ENCODE measurements around the gene SLC9A1.
A peak's percentile ranks its signal among the peaks of the same experiment; 100 is the strongest.
"Not testable (repeated sequence)": the region's sequence is repeated elsewhere in the genome, so short reads cannot be mapped to it uniquely, and the experiment has no call there.

The SLC9A1 gene

GRCh38 chr1:27126391-27126790 lies 28.5 kb downstream of the SLC9A1 start:
- Histone ChIP-seq H3K4me3 (ENCODE audit: low read depth, low read length) (no peak overlapping the region), H3K36me3 (ENCODE audit: control insufficient read depth in 2 of 2, insufficient read depth in 1 of 2, low read length in 2 of 2) (peaks cover 0 to 20% of the 10 kb centered on the region in 2 experiments; a peak in 1 of 3 replicates), H3K4me1 (ENCODE audit: control insufficient read depth, insufficient read depth, low read length) (peaks cover 6% of the 10 kb centered on the region), H3K27ac (ENCODE audit: extremely low read depth, low read depth, low read length) (no peak overlapping the region), H3K9me3 (ENCODE audit: control insufficient read depth, insufficient read depth, low read depth, low read length) (no peaks in the 10 kb centered on the region)
- POLR2A ChIA-PET = interaction anchor here (2.1 kb wide), 1 partner anchor 28 kb away, joined by 7 read pairs; the partner anchor contains the start of gene SLC9A1
- CTCF ChIA-PET = interaction anchor here (0.7 to 1.5 kb wide), 3 partner anchors 10 to 236 kb away, joined by 3 to 4 read pairs (median 3); no protein-coding TSS in a partner anchor
- TF ChIP-seq GFI1B (tag by site-specific recombination; IDR thresholded peaks at IDR 0.05) (no peak), ZNF510 (tag by site-specific recombination; IDR thresholded peaks at IDR 0.05; ENCODE audit: insufficient replicate concordance) (no peak), ZBTB8A (tag by site-specific recombination; IDR thresholded peaks at IDR 0.05) (no peak), ZNF366 (tag by site-specific recombination; conservative IDR thresholded peaks at IDR 0.05) (no peak), SALL2 (tag by site-specific recombination; IDR thresholded peaks at IDR 0.05; ENCODE audit: borderline replicate concordance) (no peak), SCRT1 (tag by site-specific recombination; IDR thresholded peaks at IDR 0.05; ENCODE audit: borderline replicate concordance) (no peak), TRIM28 (IDR thresholded peaks at IDR 0.05; ENCODE audit: borderline replicate concordance, low read length) (no peak), TSHZ1 (tag by site-specific recombination; IDR thresholded peaks at IDR 0.05; ENCODE audit: borderline replicate concordance) (no peak), ZNF140 (tag by site-specific recombination; IDR thresholded peaks at IDR 0.05) (no peak), HIC1 (tag by site-specific recombination; IDR thresholded peaks at IDR 0.05) (no peak), YY1 (tag by site-specific recombination; IDR thresholded peaks at IDR 0.05) (no peak), ZNF48 (tag by site-specific recombination; IDR thresholded peaks at IDR 0.05) (no peak)
- TF ChIP-seq, protein P1, sequence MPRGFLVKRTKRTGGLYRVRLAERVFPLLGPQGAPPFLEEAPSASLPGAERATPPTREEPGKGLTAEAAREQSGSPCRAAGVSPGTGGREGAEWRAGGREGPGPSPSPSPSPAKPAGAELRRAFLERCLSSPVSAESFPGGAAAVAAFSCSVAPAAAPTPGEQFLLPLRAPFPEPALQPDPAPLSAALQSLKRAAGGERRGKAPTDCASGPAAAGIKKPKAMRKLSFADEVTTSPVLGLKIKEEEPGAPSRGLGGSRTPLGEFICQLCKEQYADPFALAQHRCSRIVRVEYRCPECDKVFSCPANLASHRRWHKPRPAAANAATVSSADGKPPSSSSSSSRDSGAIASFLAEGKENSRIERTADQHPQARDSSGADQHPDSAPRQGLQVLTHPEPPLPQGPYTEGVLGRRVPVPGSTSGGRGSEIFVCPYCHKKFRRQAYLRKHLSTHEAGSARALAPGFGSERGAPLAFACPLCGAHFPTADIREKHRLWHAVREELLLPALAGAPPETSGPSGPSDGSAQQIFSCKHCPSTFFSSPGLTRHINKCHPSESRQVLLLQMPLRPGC (tag by site-specific recombination; IDR thresholded peaks at IDR 0.05) = no peak
- TF ChIP-seq, protein P2, sequence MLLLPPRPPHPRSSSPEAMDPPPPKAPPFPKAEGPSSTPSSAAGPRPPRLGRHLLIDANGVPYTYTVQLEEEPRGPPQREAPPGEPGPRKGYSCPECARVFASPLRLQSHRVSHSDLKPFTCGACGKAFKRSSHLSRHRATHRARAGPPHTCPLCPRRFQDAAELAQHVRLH (tag by site-specific recombination; IDR thresholded peaks at IDR 0.05) = no peak

DNA sequence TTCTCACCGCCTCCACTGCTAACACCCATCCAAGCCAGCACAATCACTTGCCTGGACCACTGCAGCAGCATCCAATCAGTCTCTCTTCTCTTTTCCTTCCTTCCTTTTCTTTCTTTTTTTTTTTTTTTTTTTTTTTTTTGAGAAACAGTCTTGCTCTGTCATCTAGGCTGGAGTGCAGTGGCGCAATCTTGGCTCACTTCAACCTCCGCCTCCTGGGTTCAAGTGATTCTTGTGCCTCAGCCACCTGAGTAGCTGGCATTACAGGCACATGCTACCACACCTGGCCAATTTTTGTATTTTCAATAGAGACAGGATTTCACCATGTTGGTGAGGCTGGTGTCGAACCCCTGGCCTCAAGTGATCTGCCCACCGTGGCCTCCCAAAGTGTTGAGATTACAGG lies 29.8 kb downstream of the SLC9A1 start:
- H3K4me3 ChIP-seq (ENCODE audit: low read depth, low read length); POLR2A ChIA-PET; H3K4me1 ChIP-seq (ENCODE audit: control insufficient read depth, insufficient read depth, low read length); CTCF ChIA-PET; H3K9me3 ChIP-seq (ENCODE audit: control insufficient read depth, insufficient read depth, low read depth, low read length); H3K27ac ChIP-seq (ENCODE audit: extremely low read depth, low read depth, low read length): not testable (repeated sequence)
- peak; percentile 38 for TF ChIP-seq ZNF366 (tag by site-specific recombination; conservative IDR thresholded peaks at IDR 0.05)
- 0 out of 2 replicates have a peak, but pooled peaks have one; percentile 31 for TF ChIP-seq ZNF600 (tag by site-specific recombination; IDR thresholded peaks at IDR 0.05)
- H3K36me3 ChIP-seq (ENCODE audit: control insufficient read depth in 2 of 2, insufficient read depth in 1 of 2, low read length in 2 of 2) = peaks cover 0 to 20% of the 10 kb centered on the region in 2 experiments; a peak in 1 of 3 replicates

Data from HEK293 (cell line).